ENCODE measurements around the gene USP19.

GRCh38 chr3:49122022-49122421 lies 1.4 kb upstream of the USP19 start:
- no peak for TF ChIP-seq MAX (IDR thresholded peaks at IDR 0.05)
- TF ChIP-seq ZBTB7A (IDR thresholded peaks at IDR 0.05; ENCODE audit: low read depth), result no peak
- no peak for TF ChIP-seq REST (IDR thresholded peaks at IDR 0.05; ENCODE audit: low read depth)
- no peak for TF ChIP-seq TAF1 (IDR thresholded peaks at IDR 0.05; ENCODE audit: low read depth)
- TF ChIP-seq CEBPB (IDR thresholded peaks at IDR 0.05), result no peak
- no peak for TF ChIP-seq RAD21 (IDR thresholded peaks at IDR 0.05; ENCODE audit: low read depth)
- no peak for TF ChIP-seq EGR1 (IDR thresholded peaks at IDR 0.05)
- no peak for TF ChIP-seq EP300 (IDR thresholded peaks at IDR 0.05; ENCODE audit: borderline replicate concordance)
- TF ChIP-seq CREB1 (IDR thresholded peaks at IDR 0.05; ENCODE audit: low read depth), result no peak
- no peak for TF ChIP-seq TCF12 (IDR thresholded peaks at IDR 0.05; ENCODE audit: low read depth)

Data from Ishikawa (cell line).